ENCODE results near the gene TRIM32. TPM values are rescaled to one million over a fixed set of nuclear protein-coding genes. Genes with fewer than 3 reads are reported as not detected.

TRIM32 gene
- total RNA-seq, 1 experiment from 2014 or later: 22.3 TPM

DNA sequence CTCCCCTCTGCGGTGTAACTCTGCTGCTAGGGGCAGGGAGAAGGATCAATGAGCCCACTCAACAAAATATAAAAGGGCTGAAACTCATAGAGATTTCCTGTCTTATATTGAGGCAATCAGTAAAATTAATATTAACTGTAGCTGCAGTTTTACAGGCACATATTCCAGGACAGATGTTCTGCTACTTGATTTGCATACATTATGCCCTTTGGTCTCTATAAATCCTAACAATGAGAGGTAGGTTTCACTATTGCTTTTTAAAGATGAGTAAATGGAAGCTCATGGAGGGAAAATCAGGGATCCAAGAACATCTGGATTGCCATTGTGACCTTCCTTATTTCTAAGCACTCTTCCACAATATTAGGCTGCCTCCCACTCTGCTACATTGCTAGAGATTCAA is 23.5 kb upstream of the TRIM32 start:
- CTCF ChIA-PET: no interaction called here
- intact Hi-C loops (cut with micrococcal nuclease; ENCODE audit: unreplicated experiment): no loop called here
- Mint-ChIP-seq H3K27ac (ENCODE audit: unreplicated experiment) (no peak overlapping the region), H3K36me3 (ENCODE audit: insufficient read depth, unreplicated experiment) (no peaks in the 10 kb centered on the region), H3K4me3 (ENCODE audit: unreplicated experiment) (no peak overlapping the region), H3K9me3 (ENCODE audit: unreplicated experiment) (no peaks in the 10 kb centered on the region), H3K4me1 (ENCODE audit: low read depth, unreplicated experiment) (no peaks in the 10 kb centered on the region), H3K27me3 (ENCODE audit: insufficient read depth, unreplicated experiment) (no peaks in the 10 kb centered on the region)
- Histone ChIP-seq H3K4me1 (no peaks in the 10 kb centered on the region), H3K27me3 (replicated peaks; ENCODE audit: control insufficient read depth, insufficient read depth, low read length) (no peaks in the 10 kb centered on the region), H3K9me3 (no peaks in the 10 kb centered on the region), H3K4me3 (ENCODE audit: low read depth, low read length) (no peak overlapping the region), H3K36me3 (ENCODE audit: control insufficient read depth, insufficient read depth, low read length) (no peaks in the 10 kb centered on the region)
- TF ChIP-seq, protein P1, sequence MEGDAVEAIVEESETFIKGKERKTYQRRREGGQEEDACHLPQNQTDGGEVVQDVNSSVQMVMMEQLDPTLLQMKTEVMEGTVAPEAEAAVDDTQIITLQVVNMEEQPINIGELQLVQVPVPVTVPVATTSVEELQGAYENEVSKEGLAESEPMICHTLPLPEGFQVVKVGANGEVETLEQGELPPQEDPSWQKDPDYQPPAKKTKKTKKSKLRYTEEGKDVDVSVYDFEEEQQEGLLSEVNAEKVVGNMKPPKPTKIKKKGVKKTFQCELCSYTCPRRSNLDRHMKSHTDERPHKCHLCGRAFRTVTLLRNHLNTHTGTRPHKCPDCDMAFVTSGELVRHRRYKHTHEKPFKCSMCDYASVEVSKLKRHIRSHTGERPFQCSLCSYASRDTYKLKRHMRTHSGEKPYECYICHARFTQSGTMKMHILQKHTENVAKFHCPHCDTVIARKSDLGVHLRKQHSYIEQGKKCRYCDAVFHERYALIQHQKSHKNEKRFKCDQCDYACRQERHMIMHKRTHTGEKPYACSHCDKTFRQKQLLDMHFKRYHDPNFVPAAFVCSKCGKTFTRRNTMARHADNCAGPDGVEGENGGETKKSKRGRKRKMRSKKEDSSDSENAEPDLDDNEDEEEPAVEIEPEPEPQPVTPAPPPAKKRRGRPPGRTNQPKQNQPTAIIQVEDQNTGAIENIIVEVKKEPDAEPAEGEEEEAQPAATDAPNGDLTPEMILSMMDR (IDR thresholded peaks at IDR 0.05; ENCODE audit: insufficient read depth in 1 of 2, low read depth in 1 of 2, low read length in 1 of 2, severe bottlenecking in 1 of 2, unreplicated experiment in 1 of 2): no peak
- DNase-seq: no peak
- no TSS peak for BruUV-seq (replicated peaks)
- POLR2A ChIA-PET: no interaction called here

DNA sequence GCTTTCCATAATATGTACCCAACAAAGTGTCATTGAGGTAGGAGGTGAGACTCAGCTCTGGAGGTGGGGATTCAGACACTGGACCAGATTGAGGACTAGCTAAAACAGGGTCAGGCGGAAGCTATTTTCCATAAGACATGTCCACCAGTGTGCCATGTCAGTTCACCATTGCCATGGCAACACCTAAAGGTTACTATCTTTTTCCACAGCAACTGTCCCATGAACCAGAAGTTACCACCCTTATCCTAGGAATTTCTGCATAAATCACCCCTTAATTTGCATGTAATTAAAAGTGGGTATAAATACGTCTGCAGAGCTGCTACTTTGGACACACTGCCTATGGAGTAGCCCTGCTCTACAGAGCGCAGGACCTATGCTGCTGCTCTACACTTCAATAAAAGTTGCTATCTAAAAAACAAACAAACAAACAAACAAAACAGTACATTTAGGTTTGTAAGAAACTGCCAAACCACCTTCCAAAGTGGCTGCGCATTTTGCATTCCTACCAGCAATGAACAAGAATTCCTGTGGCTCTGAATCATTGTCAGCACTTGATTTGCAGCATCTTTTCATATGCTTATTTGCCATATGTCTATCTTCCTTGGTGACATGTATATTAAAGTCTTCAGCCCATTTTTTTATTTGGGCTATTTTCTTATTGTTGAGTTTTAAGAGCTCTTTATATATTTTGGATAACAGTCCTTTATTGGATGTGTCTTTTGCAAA is 18.0 kb upstream of the TRIM32 start:
- intact Hi-C loops (cut with micrococcal nuclease; ENCODE audit: unreplicated experiment): no loop called here
- POLR2A ChIA-PET: no interaction called here

DNA sequence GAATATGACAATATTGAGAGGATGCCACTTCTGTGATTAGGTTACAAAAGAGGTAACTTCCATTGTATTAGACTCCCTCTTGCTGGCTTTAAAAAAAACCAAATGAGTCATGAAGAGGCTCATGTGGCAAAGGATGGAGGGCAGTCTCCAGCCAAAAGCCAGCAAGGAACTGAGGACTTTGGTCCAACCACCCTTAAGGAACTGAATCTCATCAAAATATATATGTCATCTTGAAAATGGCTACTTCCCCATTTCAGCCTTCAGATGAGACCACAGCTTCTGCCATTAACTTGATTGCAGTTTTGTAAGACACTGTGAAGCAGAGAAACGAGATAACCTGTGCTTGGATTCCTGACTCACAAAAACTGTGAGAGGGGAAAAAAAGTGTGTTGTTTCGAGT is 15.5 kb upstream of the TRIM32 start:
- Mint-ChIP-seq H3K27me3 (ENCODE audit: insufficient read depth, unreplicated experiment) (no peaks in the 10 kb centered on the region), H3K27ac (ENCODE audit: unreplicated experiment) (no peak overlapping the region), H3K9me3 (ENCODE audit: unreplicated experiment) (peaks cover 20% of the 10 kb centered on the region), H3K4me3 (ENCODE audit: unreplicated experiment) (no peak overlapping the region), H3K36me3 (ENCODE audit: insufficient read depth, unreplicated experiment) (no peaks in the 10 kb centered on the region), H3K4me1 (ENCODE audit: low read depth, unreplicated experiment) (no peaks in the 10 kb centered on the region)
- DNase-seq: no peak
- intact Hi-C loops (cut with micrococcal nuclease; ENCODE audit: unreplicated experiment): no loop called here
- H3K36me3 ChIP-seq (ENCODE audit: control insufficient read depth, insufficient read depth, low read length): peaks cover 2% of the 10 kb centered on the region; the same call in 1 of the 2 replicates
- peaks cover 13% of the 10 kb centered on the region for H3K9me3 ChIP-seq
- no peaks in the 10 kb centered on the region for H3K27me3 ChIP-seq (replicated peaks; ENCODE audit: control insufficient read depth, insufficient read depth, low read length)
- CTCF ChIA-PET: no interaction called here
- no TSS peak for BruUV-seq (replicated peaks)
- POLR2A ChIA-PET: no interaction called here
- no peak overlapping the region for H3K4me3 ChIP-seq (ENCODE audit: low read depth, low read length)
- peaks cover 6% of the 10 kb centered on the region; the same call in 1 of the 2 replicates for H3K4me1 ChIP-seq
- TF ChIP-seq, protein P1 (IDR thresholded peaks at IDR 0.05; ENCODE audit: insufficient read depth in 1 of 2, low read depth in 1 of 2, low read length in 1 of 2, severe bottlenecking in 1 of 2, unreplicated experiment in 1 of 2): no peak

More for the DNA sequence above, 18.0 kb upstream of the TRIM32 start:
- Histone ChIP-seq H3K4me3 (ENCODE audit: low read depth, low read length) (no peak overlapping the region), H3K27me3 (replicated peaks; ENCODE audit: control insufficient read depth, insufficient read depth, low read length) (no peaks in the 10 kb centered on the region), H3K9me3 (peaks cover 5% of the 10 kb centered on the region), H3K4me1 (peaks cover 6% of the 10 kb centered on the region; the same call in 1 of the 2 replicates), H3K36me3 (ENCODE audit: control insufficient read depth, insufficient read depth, low read length) (no peaks in the 10 kb centered on the region)
- DNase-seq: no peak
- BruUV-seq (replicated peaks): no TSS peak
- CTCF ChIA-PET: no interaction called here
- TF ChIP-seq, protein P1 (IDR thresholded peaks at IDR 0.05; ENCODE audit: insufficient read depth in 1 of 2, low read depth in 1 of 2, low read length in 1 of 2, severe bottlenecking in 1 of 2, unreplicated experiment in 1 of 2): no peak
- Mint-ChIP-seq H3K27ac (ENCODE audit: unreplicated experiment) (no peak overlapping the region), H3K36me3 (ENCODE audit: insufficient read depth, unreplicated experiment) (no peaks in the 10 kb centered on the region), H3K4me3 (ENCODE audit: unreplicated experiment) (no peak overlapping the region), H3K9me3 (ENCODE audit: unreplicated experiment) (peaks cover 10% of the 10 kb centered on the region), H3K4me1 (ENCODE audit: low read depth, unreplicated experiment) (no peaks in the 10 kb centered on the region), H3K27me3 (ENCODE audit: insufficient read depth, unreplicated experiment) (no peaks in the 10 kb centered on the region)
